Mucosa of rectum (tissue), 2 donors: ENCODE measurements around the gene GRIP2.
A peak's percentile ranks its signal among the peaks of the same experiment; 100 is the strongest.

Experiments
- H3K27ac ChIP-seq, 2 donors: one replicate each; pipeline ENCODE4 v1.7.0; 2013; ENCODE audit warnings: inconsistent platforms in 2 of 2, low read depth in 2 of 2, low read length in 2 of 2
- H3K27me3 ChIP-seq, 2 donors: one replicate each; pipeline ENCODE4 v1.7.0; 2013; ENCODE audit warnings: low read length in 2 of 2; ENCODE audit not compliant: control insufficient read depth in 2 of 2, insufficient read depth in 2 of 2
- H3K36me3 ChIP-seq, 2 donors: one replicate each; pipeline ENCODE4 v1.7.0; 2013; ENCODE audit warnings: low read length in 2 of 2; ENCODE audit not compliant: control insufficient read depth in 2 of 2, insufficient read depth in 2 of 2
- H3K4me1 ChIP-seq, 2 donors: one replicate each; pipeline ENCODE4 v1.7.0; 2013; ENCODE audit warnings: low read length in 2 of 2, mild to moderate bottlenecking in 1 of 2; ENCODE audit not compliant: control insufficient read depth in 2 of 2, insufficient read depth in 2 of 2
- H3K4me3 ChIP-seq, 2 donors: one replicate each; pipeline ENCODE4 v1.7.0; 2013; ENCODE audit warnings: low read length in 2 of 2
- H3K9ac ChIP-seq, 2 donors: one replicate each; pipeline ENCODE4 v1.7.0; 2013; ENCODE audit warnings: low read length in 2 of 2, low read depth in 1 of 2, mild to moderate bottlenecking in 1 of 2
- H3K9me3 ChIP-seq, 2 donors: one replicate each; pipeline ENCODE4 v1.7.0; 2013; ENCODE audit warnings: low read length in 2 of 2; ENCODE audit not compliant: control insufficient read depth in 2 of 2
- donor health status: healthy.
- donor health status: Normal muscosa, but diverticular disease.

Gene GRIP2

DNA sequence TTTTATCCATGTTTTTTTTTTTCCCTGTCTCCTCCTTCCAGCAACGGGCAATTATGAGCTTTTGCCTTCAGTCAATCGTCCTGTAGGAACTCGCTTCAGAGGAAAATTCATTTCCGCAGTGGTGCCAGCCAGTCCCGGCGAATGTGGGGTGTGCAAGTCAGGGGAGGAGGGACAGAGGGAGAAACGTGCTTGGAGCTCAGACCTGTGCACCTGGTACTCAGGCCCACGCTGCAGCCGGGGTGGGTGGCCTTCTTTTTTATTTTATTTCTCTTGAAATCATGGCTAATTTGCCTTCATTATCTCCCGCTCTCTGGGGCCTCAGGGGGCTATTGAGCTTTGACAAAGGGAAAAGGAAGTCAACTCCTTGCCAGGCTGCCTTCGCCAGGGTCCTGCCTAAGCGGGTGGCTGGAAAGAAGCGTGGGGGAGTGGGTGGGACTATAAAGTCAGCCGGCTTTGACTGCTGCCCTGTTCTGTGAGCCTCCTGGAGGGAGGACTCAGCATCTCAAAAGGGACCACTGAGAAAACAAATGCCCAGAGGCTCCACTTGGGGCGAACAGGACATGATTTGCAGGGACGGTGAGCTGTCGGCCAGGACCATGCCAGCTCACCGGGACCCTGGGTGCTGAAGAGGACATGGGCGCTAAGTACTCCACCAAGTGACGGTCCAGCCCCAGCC lies 5.5 kb downstream of the GRIP2 start:
- Histone ChIP-seq H3K9ac (no peak overlapping the region), H3K27ac (no peak overlapping the region), H3K9me3 (no peaks in the 10 kb centered on the region), H3K27me3 (no peaks in the 10 kb centered on the region), H3K4me1 (no peaks in the 10 kb centered on the region), H3K4me3 (no peak overlapping the region), H3K36me3 (no peaks in the 10 kb centered on the region)

DNA sequence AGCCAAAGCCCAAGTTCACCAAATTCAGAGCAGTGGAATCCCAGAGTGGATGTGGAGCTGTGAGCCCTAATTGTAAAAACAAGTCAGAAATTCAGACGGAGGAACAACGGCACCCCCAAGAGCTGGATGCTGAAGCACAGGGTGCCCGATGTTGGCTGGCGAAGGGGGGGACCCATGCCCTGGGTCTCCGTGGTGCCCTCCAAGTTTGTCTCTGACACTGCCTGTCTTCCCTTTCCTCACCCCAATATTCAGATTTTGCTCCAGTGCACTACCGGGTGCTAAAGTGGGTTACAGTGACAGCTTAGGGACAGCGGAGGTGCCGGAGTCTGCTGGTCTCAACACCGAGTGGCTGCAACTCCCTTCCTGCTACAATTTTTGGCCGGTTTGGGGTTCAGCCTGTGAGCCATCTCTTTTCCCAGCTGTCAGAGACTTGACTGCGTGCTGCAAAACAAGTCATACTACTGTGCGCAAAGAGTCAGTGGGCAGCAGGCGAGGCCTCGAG lies 6.6 kb downstream of the GRIP2 start:
- Histone ChIP-seq H3K27ac (no peak overlapping the region), H3K36me3 (no peaks in the 10 kb centered on the region), H3K4me3 (no peak overlapping the region), H3K27me3 (no peaks in the 10 kb centered on the region), H3K9ac (no peak overlapping the region), H3K4me1 (no peaks in the 10 kb centered on the region), H3K9me3 (no peaks in the 10 kb centered on the region)

DNA sequence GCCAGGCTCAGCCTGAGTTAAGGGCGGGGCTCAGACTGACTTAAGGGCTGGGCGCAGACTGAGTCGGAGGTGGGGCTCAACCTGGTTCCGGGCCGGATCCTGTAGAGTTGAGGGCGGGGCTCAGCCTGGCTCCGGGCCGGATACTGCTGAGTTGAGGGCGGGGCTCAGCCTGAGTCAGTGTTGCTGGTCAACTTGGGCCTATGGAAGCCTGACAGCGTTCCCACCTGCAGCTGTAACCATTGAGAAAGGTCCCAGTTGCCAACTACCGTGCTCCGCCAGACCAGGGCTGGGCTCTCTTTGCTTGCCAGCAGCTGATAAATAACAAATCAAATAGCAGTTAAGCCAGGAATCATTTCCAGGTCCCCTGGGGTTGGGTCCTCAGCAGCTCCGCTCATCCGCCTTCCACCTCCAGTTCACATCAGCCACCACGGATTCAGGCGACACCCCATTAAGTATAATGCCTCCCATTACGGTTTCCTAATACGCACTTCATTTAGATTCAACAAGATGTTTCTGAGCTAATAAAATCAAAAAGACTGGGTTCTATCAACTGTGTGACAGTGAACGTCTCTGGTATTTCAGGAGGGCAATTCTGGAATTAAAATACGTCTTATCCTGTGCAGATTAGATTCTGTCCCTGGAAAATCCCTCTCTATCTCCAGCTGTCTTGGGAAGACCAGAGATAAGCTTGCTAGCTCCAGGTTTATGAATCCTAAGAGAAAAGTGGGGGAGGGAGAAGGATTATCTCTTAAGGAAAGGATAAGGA lies 7.3 kb downstream of the GRIP2 start:
- H3K36me3 ChIP-seq, result no peaks in the 10 kb centered on the region
- H3K9me3 ChIP-seq, result no peaks in the 10 kb centered on the region
- no peak overlapping the region for H3K4me3 ChIP-seq
- no peak overlapping the region for H3K27ac ChIP-seq
- H3K27me3 ChIP-seq, result no peaks in the 10 kb centered on the region
- no peaks in the 10 kb centered on the region for H3K4me1 ChIP-seq
- no peak overlapping the region for H3K9ac ChIP-seq

DNA sequence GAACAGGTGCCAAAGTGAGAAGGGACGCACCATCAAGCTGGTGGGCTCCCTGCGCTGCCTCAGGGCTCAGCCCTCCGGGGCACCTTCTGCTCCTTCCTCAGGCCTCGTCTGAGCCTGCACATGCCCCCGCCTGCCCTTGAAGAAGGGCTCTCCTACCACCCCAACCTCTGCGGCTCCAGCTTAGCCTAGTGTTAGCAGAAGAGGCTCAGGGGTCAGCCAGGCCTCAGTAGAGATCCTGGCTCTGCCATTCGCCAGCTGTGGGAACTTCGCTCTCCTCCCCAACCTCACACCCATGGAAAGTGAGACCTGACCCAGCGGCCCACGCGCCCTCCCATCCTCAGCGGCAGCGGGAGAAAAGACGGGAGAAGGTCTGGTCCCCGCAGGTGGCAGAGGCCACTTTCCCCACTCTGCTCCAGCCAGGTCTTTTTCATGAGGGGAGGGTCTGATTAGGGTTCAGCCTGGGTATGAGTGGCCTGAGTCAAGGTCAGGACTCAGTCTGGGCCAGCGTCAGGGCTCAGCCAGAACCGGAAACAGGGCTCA lies 8.2 kb downstream of the GRIP2 start:
- Histone ChIP-seq H3K27ac (no peak overlapping the region), H3K4me3 (no peak overlapping the region), H3K4me1 (no peaks in the 10 kb centered on the region), H3K9ac (no peak overlapping the region), H3K27me3 (no peaks in the 10 kb centered on the region), H3K9me3 (no peaks in the 10 kb centered on the region), H3K36me3 (no peaks in the 10 kb centered on the region)

DNA sequence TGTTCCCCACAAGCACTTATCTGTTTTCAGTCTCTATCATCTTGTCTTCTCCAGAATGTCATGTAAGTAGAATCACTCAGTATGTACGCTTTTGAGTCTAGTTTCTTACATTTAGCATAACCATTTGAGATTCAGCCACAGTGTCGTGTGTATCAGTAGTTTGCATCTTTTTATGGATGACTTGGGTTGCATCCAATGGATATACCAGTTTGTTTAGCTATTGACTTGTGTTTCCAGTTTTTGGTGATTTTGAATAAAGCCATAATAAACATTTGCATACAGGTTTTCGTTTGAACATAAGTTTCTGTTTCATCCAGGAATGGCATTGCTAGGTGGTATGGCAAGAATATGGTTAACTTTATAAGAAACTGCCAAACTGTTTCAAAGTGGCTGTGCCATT lies 12.1 kb downstream of the GRIP2 start:
- Histone ChIP-seq H3K9me3 (no peaks in the 10 kb centered on the region), H3K27ac (no peak overlapping the region), H3K27me3 (no peaks in the 10 kb centered on the region), H3K9ac (no peak overlapping the region), H3K36me3 (no peaks in the 10 kb centered on the region), H3K4me1 (peaks cover 0 to 2% of the 10 kb centered on the region in 2 donors), H3K4me3 (no peak overlapping the region)

DNA sequence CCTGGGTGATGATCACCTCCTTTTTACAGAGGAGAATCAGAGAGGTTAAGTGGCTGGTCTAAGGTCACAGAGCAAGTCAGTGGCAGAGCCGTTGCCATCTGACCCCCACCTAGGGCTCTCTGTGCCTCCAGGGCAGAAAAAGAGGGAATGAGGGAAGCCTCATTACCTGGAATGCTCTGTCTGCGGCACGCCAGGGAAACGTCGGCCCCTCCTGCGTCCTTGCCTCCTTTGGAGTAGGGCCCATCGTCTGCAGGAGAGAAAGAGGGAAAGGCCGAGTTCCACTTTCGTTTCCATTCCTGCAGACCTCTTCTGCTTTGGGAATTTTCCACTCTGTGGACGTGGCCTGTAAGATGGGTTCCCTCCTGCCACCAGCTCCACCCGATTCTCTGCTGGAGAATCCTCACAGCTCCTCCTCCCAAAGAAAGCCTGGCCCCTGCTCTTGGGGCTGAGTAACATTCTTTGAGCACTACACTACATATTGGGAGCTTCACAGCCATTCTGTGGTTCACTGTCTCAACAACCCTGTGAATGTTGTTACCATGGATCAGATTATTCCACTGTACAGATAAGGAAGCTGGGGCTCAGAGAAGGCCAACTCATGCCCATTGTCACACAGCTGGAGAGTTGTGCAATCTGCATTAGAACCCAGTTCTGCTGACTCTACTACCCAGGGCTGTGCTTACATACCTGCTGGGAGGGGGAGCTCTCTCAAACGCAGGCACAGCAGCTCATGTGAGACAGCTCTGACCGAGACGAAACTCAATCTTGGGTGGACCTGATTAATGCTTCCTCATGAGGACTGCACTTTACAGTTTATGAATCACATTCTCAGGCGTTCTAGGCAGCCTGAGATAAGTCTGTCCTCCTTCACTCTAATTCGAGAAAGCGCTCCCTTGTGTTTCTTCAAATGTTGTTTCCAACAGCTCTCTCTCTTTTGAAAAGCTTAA lies 14.2 kb downstream of the GRIP2 start:
- peak overlapping the region in 1 of 2 donors; percentile 20 for H3K4me3 ChIP-seq
- no peaks in the 10 kb centered on the region for H3K9me3 ChIP-seq
- peak overlapping the region in 1 of 2 donors; percentile 4 for H3K27ac ChIP-seq
- peaks cover 0 to 2% of the 10 kb centered on the region in 2 donors for H3K4me1 ChIP-seq
- H3K36me3 ChIP-seq, result no peaks in the 10 kb centered on the region
- no peaks in the 10 kb centered on the region for H3K27me3 ChIP-seq
- H3K9ac ChIP-seq, result no peak overlapping the region

DNA sequence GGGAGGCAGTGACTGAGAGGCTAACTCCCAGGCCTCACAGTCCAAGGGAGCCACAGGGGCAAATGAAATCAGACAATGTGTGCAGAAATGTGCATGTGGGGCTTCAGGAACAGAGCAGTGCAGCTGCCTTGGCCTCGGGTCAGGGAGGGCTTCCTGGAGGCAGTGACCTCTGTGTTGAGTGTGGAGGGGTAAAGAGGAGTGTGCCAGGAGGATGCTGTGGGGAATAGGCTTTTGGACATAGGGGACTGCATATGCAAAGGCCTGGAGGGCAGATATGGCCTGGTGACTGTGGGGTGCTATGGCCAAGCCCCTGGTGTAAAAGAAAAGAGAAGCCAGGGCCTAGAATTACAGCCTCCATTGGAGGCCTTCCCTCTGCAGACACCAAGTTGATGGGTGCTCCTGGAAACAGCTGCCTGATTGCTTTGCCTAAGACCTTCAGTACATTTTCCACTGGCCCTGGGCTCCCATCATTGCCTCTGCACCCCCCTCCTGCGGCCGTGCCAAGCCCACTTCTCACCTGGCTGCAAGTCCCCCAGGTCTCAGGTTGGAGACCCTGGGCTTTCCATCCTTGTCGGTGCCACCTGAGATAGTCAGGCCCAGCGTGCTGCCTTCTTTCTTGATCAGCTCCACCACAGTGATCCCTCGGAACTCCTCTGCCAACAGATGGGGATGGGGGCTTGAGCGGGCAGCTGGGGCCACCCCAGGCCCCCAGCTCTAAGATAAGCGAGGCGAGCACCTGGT lies 15.1 kb downstream of the GRIP2 start:
- Histone ChIP-seq H3K27ac (no peak overlapping the region), H3K4me1 (peaks cover 0 to 2% of the 10 kb centered on the region in 2 donors), H3K27me3 (no peaks in the 10 kb centered on the region), H3K9ac (no peak overlapping the region), H3K4me3 (no peak overlapping the region), H3K9me3 (no peaks in the 10 kb centered on the region), H3K36me3 (no peaks in the 10 kb centered on the region)

DNA sequence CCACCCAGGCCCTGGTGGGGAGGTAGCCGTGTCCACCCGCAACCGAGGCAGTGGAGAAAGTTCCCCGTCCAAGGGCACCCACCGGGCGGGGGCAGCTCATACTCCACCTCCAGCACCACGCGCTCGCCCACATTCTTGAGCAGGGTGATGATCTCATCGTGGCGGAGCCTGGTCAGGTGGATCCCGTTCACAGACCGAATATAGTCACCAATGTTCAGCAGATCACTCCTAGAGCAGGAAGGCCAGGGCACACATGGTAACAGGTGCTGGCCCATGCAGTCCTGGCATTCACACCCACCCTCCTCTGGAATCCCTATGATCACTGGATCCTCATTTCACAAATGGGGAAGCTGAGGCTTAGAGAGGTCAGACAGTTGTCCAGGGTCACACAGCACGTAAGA lies 15.8 kb downstream of the GRIP2 start:
- Histone ChIP-seq H3K27ac (no peak overlapping the region), H3K4me1 (peaks cover 0 to 2% of the 10 kb centered on the region in 2 donors), H3K9ac (no peak overlapping the region), H3K4me3 (no peak overlapping the region), H3K27me3 (no peaks in the 10 kb centered on the region), H3K36me3 (no peaks in the 10 kb centered on the region), H3K9me3 (no peaks in the 10 kb centered on the region)

DNA sequence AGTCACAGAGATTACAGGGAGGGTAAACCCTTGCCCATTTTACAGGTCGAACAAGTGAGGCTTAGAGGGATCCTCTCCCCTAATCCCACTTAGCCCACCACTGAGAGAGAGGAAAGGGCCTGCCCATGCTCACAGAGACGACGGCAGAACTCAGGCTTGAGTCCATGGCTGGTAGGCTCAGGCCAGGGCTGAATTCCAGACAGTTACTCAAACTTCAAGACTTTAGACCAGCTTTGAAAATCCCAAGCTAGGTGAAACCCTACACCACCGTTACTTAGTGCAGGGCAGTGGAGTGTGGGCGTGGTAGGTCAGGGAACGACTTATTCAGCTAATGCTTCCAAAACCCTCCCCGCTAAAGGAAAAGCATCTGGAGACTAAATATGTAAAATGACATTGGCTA lies 16.4 kb downstream of the GRIP2 start:
- H3K4me3 ChIP-seq, result no peak overlapping the region

More for the DNA sequence above, 16.4 kb downstream of the GRIP2 start:
- Histone ChIP-seq H3K27me3 (no peaks in the 10 kb centered on the region), H3K27ac (no peak overlapping the region), H3K36me3 (no peaks in the 10 kb centered on the region), H3K9me3 (no peaks in the 10 kb centered on the region), H3K9ac (no peak overlapping the region), H3K4me1 (peaks cover 0 to 2% of the 10 kb centered on the region in 2 donors)
